GM18511 (cell line): ENCODE results near the gene MINPP1.
"Not testable (repeated sequence)": the region's sequence is repeated elsewhere in the genome, so short reads cannot be mapped to it uniquely, and the experiment has no call there.

ENCODE experiments used
- ATAC-seq: cut with Tn5 transposase; IDR thresholded peaks from one replicate; pipeline ENCODE4 v1.9.1; 2021; ENCODE audit warnings: mild to moderate bottlenecking, moderate library complexity; ENCODE audit not compliant: unreplicated experiment

MINPP1 gene

GRCh38 chr10:87504640-87505365, at the start of gene MINPP1:
Gene MINPP1, plus strand, starts transcription at chr10:87504893. Its CDS starts 23 bp downstream, at chr10:87504916.
- peak; percentile 93 for ATAC-seq

GRCh38 chr10:87456586-87457220, 48.0 kb upstream of the MINPP1 start:
- ATAC-seq, result not testable (repeated sequence)

GRCh38 chr10:87461751-87462150, 42.9 kb upstream of the MINPP1 start:
- not testable (repeated sequence) for ATAC-seq

- ATAC-seq, result not testable (repeated sequence)
These were observed 37.8 kb upstream of the MINPP1 start for GRCh38 chr10:87466849-87467248.

- ATAC-seq, result not testable (repeated sequence)
These were observed 16.0 kb upstream of the MINPP1 start for GRCh38 chr10:87488733-87489132.

GRCh38 chr10:87490285-87490684, 14.4 kb upstream of the MINPP1 start:
- not testable (repeated sequence) for ATAC-seq

GRCh38 chr10:87492450-87492849, 12.2 kb upstream of the MINPP1 start:
- ATAC-seq, result not testable (repeated sequence)

- not testable (repeated sequence) for ATAC-seq
These were observed 9.2 kb upstream of the MINPP1 start for GRCh38 chr10:87495446-87495845.

- ATAC-seq, result not testable (repeated sequence)
These were observed 7.3 kb upstream of the MINPP1 start for GRCh38 chr10:87497386-87497785.

- not testable (repeated sequence) for ATAC-seq
These were observed 6.4 kb upstream of the MINPP1 start for GRCh38 chr10:87498106-87498789.

GRCh38 chr10:87500646-87501048, 4.0 kb upstream of the MINPP1 start:
- no peak for ATAC-seq

- no peak for ATAC-seq
These were observed 1.3 kb upstream of the MINPP1 start for GRCh38 chr10:87503401-87503800.

GRCh38 chr10:87503886-87504285, 807 bp upstream of the MINPP1 start:
- no peak for ATAC-seq

- no peak for ATAC-seq
These were observed 420 bp upstream of the MINPP1 start for GRCh38 chr10:87504307-87504639.

- ATAC-seq, result peak; percentile 71
These were observed 846 bp downstream of the MINPP1 start for GRCh38 chr10:87505366-87506111.

GRCh38 chr10:87506956-87507355, 2.3 kb downstream of the MINPP1 start:
- ATAC-seq, result no peak

GRCh38 chr10:87507879-87508483, 3.3 kb downstream of the MINPP1 start:
- no peak for ATAC-seq

- no peak for ATAC-seq
These were observed 4.1 kb downstream of the MINPP1 start for GRCh38 chr10:87508837-87509236.

GRCh38 chr10:87510025-87510424, 5.3 kb downstream of the MINPP1 start:
- ATAC-seq, result no peak

- no peak for ATAC-seq
These were observed 6.8 kb downstream of the MINPP1 start for GRCh38 chr10:87511526-87511925.

GRCh38 chr10:87518937-87519336, 14.2 kb downstream of the MINPP1 start:
- no peak for ATAC-seq
